Erythroblast (primary cell): ENCODE measurements around the gene PGLYRP3.

Source experiments
- GATA1 ChIP-seq: IDR thresholded peaks from 2 replicates; pipeline ENCODE4 v1.6.1; 2011; ENCODE audit warnings: low read depth, mild to moderate bottlenecking, control low read depth, low read length, moderate library complexity
- POLR2A ChIP-seq: IDR thresholded peaks from 2 replicates; pipeline ENCODE4 v1.6.1; 2011; ENCODE audit warnings: mild to moderate bottlenecking, low read length

- TF ChIP-seq POLR2A (no peak), GATA1 (no peak)
These were observed 29.4 kb upstream of the PGLYRP3 start for GRCh38 chr1:153342178-153342577.
